D721Med (cell line): ENCODE measurements around the gene ANTXR2.

Source experiments
- DNase-seq: peaks from one replicate; pipeline ENCODE4 v3.0.0; 2011; ENCODE audit warnings: low spot score; ENCODE audit not compliant: insufficient read length
- FAIRE-seq: peaks from 2 replicates; lab custom pipeline; 2011; peaks lifted over from hg19 to GRCh38; lab: Jason Lieb, UNC
- CTCF ChIP-seq: IDR thresholded peaks from 2 replicates; pipeline ENCODE4 v1.5.1; 2012; ENCODE audit warnings: mild to moderate bottlenecking, control low read depth; ENCODE audit not compliant: insufficient read depth; ENCODE audit errors: missing control alignments

ANTXR2 gene

GRCh38 chr4:80027611-80028010 lies 45.4 kb downstream of the ANTXR2 start:
- no peak for TF ChIP-seq CTCF
- no peak for FAIRE-seq
- no peak for DNase-seq

GRCh38 chr4:80026100-80026499 lies 46.9 kb downstream of the ANTXR2 start:
- no peak for TF ChIP-seq CTCF
- no peak for FAIRE-seq
- DNase-seq = no peak

GRCh38 chr4:80024335-80024734 lies 48.7 kb downstream of the ANTXR2 start:
- DNase-seq = no peak
- FAIRE-seq = no peak
- TF ChIP-seq CTCF = no peak

- FAIRE-seq = no peak
- no peak for DNase-seq
- no peak for TF ChIP-seq CTCF
Observed at GRCh38 chr4:80022282-80022681, 50.7 kb downstream of the ANTXR2 start.

- FAIRE-seq = no peak
- DNase-seq = no peak
- no peak for TF ChIP-seq CTCF
Observed at GRCh38 chr4:80017125-80017854, 55.7 kb downstream of the ANTXR2 start.

- no peak for TF ChIP-seq CTCF
- no peak for FAIRE-seq
- no peak for DNase-seq
Observed at GRCh38 chr4:80016506-80016905, 56.5 kb downstream of the ANTXR2 start.

GRCh38 chr4:80015407-80016189 lies 57.4 kb downstream of the ANTXR2 start:
- FAIRE-seq = no peak
- no peak for DNase-seq
- no peak for TF ChIP-seq CTCF
